GM19452 (cell line): ENCODE data around the gene CLDN10.
"Not testable (repeated sequence)": the region's sequence is repeated elsewhere in the genome, so short reads cannot be mapped to it uniquely, and the experiment has no call there.

ENCODE experiments used
- ATAC-seq: cut with Tn5 transposase; IDR thresholded peaks from one replicate; pipeline ENCODE4 v1.9.1; 2021; ENCODE audit not compliant: unreplicated experiment

The CLDN10 gene

DNA sequence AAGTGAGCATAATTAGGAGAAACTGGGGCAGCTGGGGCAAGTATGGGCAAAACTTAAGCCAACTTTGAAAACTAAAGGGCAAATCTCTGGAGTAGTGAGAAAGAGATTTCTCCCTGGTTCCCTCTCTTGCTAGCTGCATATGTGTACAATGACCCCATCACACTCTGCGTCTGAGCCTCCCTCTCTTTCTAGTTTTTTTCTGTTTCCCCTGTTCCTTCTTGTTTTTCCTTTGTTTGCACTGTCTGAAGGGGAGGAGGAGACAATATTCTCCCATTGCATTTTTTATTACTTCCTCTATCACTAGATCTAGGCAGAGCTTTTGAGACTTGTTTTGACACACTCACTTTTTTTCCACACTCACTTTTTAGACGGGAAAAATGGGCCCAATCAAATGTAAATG, 11.2 kb upstream of the CLDN10 start:
- ATAC-seq: no peak

GRCh38 chr13:95541911-95542474, 10.5 kb upstream of the CLDN10 start:
- no peak for ATAC-seq

- no peak for ATAC-seq
These were observed 8.2 kb upstream of the CLDN10 start for GRCh38 chr13:95544293-95544692.

DNA sequence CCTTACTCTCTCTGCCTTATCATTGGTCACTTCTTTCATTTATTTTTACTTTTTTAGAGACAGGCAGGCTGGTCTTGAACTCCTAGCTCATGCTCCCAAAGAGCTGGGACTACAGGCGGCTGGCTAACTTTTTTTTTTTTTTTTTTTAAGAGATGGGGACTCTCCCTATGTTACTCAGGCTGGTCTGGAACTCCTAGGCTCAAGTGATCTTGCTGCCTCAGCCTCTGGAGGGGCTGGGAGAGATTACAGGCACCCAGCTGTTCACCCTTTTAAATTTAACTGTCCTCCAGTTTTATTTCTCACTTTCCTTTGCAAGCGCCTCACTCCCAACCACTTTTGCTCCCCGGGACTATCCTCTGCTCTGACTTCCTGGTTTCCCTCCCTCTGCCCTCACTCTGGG, 5.6 kb upstream of the CLDN10 start:
- ATAC-seq: no peak

DNA sequence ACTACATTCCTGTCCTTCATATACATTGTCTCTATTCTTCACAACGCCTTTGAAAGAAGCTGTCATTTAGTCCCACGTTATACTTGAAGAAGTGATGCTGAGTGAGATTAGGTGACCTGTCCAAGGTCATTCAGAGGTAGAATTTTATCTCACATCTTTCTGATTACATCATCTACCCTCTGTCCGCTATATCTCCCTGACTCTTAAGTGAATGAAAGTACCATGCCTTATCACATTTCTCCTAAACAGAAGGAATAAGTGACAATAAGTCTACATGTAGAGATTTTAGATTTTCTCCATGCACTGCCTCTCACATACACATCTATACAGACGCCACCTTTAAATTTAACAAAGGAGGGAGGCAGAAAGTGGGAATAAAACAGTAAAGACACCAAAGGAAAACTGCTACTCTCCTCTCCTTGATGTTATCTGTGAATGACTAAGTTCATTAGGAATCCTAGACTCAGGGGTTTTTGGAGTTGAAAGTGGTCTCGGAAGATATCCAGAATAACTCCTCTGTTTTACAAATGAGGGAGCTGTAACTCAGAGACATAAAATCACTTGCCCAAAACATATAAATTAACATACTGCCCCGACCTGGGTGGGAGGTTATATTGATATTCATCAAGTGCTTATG, 4.9 kb upstream of the CLDN10 start:
- ATAC-seq: no peak

- ATAC-seq: no peak
These were observed 347 bp upstream of the CLDN10 start for GRCh38 chr13:95552208-95552538.

DNA sequence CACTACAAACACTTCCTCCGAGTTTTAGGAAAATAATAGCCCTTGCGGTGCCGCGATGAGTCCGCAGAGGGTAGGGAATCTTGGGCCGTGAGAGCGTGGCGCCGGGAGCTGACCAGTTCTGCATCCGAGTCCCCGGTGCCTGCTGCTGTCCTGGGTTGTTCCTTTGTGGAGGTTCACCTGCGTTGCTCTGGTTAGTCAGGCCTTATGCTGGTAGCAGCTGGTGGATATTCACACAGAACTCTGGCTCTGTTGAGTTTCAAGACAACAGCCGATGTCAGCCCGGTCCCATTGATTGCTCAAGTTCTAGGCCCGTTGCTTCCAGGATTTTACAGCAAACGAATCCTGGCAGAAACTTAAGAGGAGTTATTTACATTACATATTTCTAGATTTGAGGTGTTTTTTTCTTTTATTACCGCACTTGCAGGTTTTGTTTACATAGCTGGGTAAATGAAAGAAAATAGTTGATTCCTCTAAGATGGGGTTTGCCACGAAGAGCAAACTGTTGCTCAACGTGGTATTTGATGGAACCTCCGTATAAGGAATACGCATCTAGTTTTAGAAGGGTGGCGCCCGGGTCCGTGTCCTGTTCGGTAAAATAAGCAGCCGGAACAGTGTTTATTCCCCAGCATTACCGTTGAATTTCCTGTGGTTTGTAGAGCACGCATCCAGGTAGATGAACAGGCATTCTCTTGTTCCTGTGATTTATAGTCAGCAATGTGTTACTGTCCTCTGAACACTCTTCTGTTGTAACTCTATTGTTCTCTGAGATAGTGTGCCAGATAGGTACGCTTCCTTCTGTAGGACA, 1.3 kb downstream of the CLDN10 start:
- no peak for ATAC-seq

DNA sequence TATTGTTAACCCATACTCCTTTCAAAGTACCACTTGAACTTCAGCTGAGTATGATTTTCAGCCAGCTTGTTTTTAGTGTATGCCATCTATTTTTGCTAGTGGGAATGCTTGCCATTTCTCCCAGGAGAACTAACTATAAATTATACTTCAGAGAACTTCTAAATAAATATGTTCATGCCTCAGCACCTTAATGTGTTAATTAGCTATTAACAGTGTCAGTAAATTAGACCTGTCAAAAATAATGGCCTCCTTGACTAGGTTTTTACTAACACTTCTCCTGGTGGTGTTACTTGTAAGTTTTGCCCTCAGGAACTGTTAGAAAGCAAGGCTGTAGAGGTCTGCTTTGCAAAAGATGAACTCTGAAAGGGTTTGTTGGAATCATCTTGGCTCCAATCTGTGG, 4.5 kb downstream of the CLDN10 start:
- no peak for ATAC-seq

- ATAC-seq: no peak
These were observed 6.6 kb downstream of the CLDN10 start for GRCh38 chr13:95559100-95559499.

- no peak for ATAC-seq
These were observed 7.9 kb downstream of the CLDN10 start for GRCh38 chr13:95560387-95560786.

- ATAC-seq: no peak
These were observed 11.6 kb downstream of the CLDN10 start for GRCh38 chr13:95564091-95564490.

DNA sequence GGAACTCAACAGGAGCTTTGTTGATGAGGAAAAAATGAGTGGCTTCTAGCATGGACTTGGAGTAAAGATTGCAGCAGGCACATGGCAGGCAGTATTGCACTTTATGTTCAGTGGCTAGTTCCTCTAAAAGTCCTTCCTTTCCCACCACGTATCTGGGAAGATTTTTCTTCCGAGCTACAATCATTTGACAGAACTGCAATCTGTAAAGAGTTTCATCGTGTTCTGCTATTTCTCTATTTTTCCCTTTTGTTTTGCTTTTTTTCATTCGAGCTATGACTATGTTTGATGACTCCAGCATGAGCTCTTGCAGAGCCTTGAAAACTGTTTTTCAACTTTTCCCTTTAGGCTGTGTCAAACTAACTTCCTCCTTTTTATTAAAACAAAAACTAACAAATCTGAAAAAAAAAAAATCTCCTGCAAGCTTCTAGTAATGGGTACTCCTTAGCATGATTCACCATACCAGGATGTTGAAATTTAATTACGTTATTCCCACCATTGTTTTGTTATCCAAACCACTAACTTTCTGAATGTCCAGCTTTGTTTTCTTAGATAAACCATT, 12.3 kb downstream of the CLDN10 start:
- no peak for ATAC-seq

DNA sequence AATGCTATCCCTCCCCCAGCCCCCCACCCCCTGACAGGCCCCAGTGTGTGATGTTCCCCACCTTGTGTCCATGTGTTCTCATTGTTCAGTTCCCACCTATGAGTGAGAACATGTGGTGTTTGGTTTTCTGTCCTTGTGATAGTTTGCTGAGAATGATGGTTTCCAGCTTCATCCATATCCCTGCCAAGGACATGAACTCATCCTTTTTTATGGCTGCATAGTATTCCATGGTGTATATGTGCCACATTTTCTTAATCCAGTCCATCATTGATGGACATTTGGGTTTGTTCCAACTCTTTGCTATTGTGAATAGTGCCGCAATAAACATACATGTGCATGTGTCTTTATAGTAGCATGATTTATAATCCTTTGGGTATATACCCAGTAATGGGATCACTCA, 13.2 kb downstream of the CLDN10 start:
- ATAC-seq: not testable (repeated sequence)

GRCh38 chr13:95568131-95568530, 15.6 kb downstream of the CLDN10 start:
- ATAC-seq: no peak

DNA sequence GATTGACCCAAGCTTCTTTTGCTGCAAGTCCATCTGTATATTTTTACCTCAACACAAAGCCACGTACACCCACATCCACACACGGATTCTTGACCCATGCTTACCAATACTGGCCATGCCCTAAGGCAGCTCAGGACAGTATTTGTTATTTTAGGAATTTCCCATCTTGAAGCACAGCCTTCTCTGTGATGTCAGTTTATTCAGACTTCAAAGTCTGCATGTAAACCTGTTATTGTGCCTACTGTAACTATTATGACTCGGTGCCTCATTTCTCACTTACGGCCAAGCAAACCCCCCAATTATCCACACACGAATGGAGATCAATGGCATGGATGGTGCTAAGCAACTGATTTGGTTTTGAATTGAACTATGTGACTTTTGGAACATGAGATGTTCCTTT, 17.5 kb downstream of the CLDN10 start:
- ATAC-seq: no peak

GRCh38 chr13:95571941-95572340, 19.4 kb downstream of the CLDN10 start:
- ATAC-seq: no peak

GRCh38 chr13:95573221-95573620, 20.7 kb downstream of the CLDN10 start:
- no peak for ATAC-seq

- no peak for ATAC-seq
These were observed 26.8 kb downstream of the CLDN10 start for GRCh38 chr13:95579303-95579702.

GRCh38 chr13:95585867-95586266, 33.3 kb downstream of the CLDN10 start:
- no peak for ATAC-seq

GRCh38 chr13:95588134-95588533, 35.6 kb downstream of the CLDN10 start:
- ATAC-seq: no peak

- no peak for ATAC-seq
These were observed 36.2 kb downstream of the CLDN10 start for GRCh38 chr13:95588721-95589120.

GRCh38 chr13:95593462-95593861, 40.9 kb downstream of the CLDN10 start:
- ATAC-seq: no peak
